HepG2 (cell line): Measurements from ENCODE around the gene TMEM95. TPM values are rescaled to one million over a fixed set of nuclear protein-coding genes. Genes with fewer than 3 reads are reported as not detected.
A peak's percentile ranks its signal among the peaks of the same experiment; 100 is the strongest.

Experiments
- JUNB ChIP-seq: sonication (generic); formaldehyde crosslinking; IDR thresholded peaks from 2 replicates; pipeline ENCODE4 v1.8.0; 2022; ENCODE audit warnings: missing genetic modification reagents, mild to moderate bottlenecking, borderline replicate concordance
- NCOR1 ChIP-seq: fragments of 200-600 bp; sonication (generic); IDR thresholded peaks from 2 replicates; pipeline ENCODE4 v1.7.0; 2017; ENCODE audit warnings: antibody characterized with exemption, low read length, borderline replicate concordance
- SP140L ChIP-seq: sonication (generic); formaldehyde crosslinking; IDR thresholded peaks from 2 replicates; pipeline ENCODE4 v1.4.0; 2020; ENCODE audit warnings: missing genetic modification reagents, borderline replicate concordance
- ZBTB1 ChIP-seq: sonication (generic); formaldehyde crosslinking; IDR thresholded peaks from 2 replicates; pipeline ENCODE4 v1.4.0; 2020; ENCODE audit warnings: missing genetic modification reagents, borderline replicate concordance
- ZHX2 ChIP-seq, 2 experiments: sonication (generic) in 1 of 2; formaldehyde crosslinking in 1 of 2; IDR thresholded peaks; 2 replicates each; pipeline versions ENCODE4 v1.6.1 to v1.9.0; 2014 to 2022; ENCODE audit warnings: antibody characterized with exemption in 1 of 2, borderline replicate concordance in 1 of 2, inconsistent platforms in 1 of 2, low read depth in 1 of 2, missing genetic modification reagents in 1 of 2
- ZNF296 ChIP-seq: sonication (generic); formaldehyde crosslinking; conservative IDR thresholded peaks from 2 replicates; pipeline ENCODE4 v1.5.0; 2020; ENCODE audit warnings: mild to moderate bottlenecking, missing genetic modification reagents
- ZNF317 ChIP-seq: sonication (generic); formaldehyde crosslinking; IDR thresholded peaks from 2 replicates; pipeline ENCODE4 v1.5.0; 2020; ENCODE audit warnings: mild to moderate bottlenecking, missing genetic modification reagents
- ZNF383 ChIP-seq: sonication (generic); formaldehyde crosslinking; IDR thresholded peaks from 2 replicates; pipeline ENCODE4 v1.4.0; 2020; ENCODE audit warnings: missing genetic modification reagents, mild to moderate bottlenecking, borderline replicate concordance
- ZSCAN25 ChIP-seq: sonication (generic); formaldehyde crosslinking; IDR thresholded peaks from 2 replicates; pipeline ENCODE4 v1.8.0; 2022; ENCODE audit warnings: mild to moderate bottlenecking, missing genetic modification reagents
- polyA plus RNA-seq, 8 experiments: library from polyadenylated mRNA; depleted of rRNA in 3 of 8; stranded (reverse) in 7 of 8; unstranded in 1 of 8; fragments of >200 nt; fragmentation: Illumina TruSeq in 4 of 8; extraction: Trizol in 4 of 8; gene quantifications; 2 replicates each; pipeline versions ENCODE4 v1.2.1 to v1.2.3, GENCODE V29; 2011 to 2016; ENCODE audit warnings: low read depth in 4 of 8, missing spikeins in 1 of 8, mixed read lengths in 1 of 8; ENCODE audit not compliant: insufficient read depth in 1 of 8
- total RNA-seq, 5 experiments: library from RNA; depleted of rRNA; stranded (reverse); fragments of >200 nt; fragmentation: Illumina TruSeq; extraction: Trizol; gene quantifications; 2 replicates each; pipeline ENCODE4 v1.2.3, GENCODE V29; 2016; ENCODE audit warnings: low read depth in 1 of 5
- TF ChIP-seq, protein P1 (sequence below): sonication (generic); formaldehyde crosslinking; conservative IDR thresholded peaks from 2 replicates; pipeline ENCODE4 v1.4.0; 2020; ENCODE audit warnings: missing genetic modification reagents
- TF ChIP-seq, protein P2 (sequence below): sonication (generic); formaldehyde crosslinking; conservative IDR thresholded peaks from 2 replicates; pipeline ENCODE4 v1.4.0; 2020; ENCODE audit warnings: mild to moderate bottlenecking, missing genetic modification reagents, moderate library complexity
- TF ChIP-seq, protein P3 (sequence below): sonication (generic); formaldehyde crosslinking; IDR thresholded peaks from 2 replicates; pipeline ENCODE4 v1.9.0; 2021; ENCODE audit warnings: missing genetic modification reagents, borderline replicate concordance

Gene TMEM95
- total and polyA plus RNA-seq, 2 of the 13 experiments (the other 11 are each of a cell fraction or from before 2014, with no cell fraction given): not detected

DNA sequence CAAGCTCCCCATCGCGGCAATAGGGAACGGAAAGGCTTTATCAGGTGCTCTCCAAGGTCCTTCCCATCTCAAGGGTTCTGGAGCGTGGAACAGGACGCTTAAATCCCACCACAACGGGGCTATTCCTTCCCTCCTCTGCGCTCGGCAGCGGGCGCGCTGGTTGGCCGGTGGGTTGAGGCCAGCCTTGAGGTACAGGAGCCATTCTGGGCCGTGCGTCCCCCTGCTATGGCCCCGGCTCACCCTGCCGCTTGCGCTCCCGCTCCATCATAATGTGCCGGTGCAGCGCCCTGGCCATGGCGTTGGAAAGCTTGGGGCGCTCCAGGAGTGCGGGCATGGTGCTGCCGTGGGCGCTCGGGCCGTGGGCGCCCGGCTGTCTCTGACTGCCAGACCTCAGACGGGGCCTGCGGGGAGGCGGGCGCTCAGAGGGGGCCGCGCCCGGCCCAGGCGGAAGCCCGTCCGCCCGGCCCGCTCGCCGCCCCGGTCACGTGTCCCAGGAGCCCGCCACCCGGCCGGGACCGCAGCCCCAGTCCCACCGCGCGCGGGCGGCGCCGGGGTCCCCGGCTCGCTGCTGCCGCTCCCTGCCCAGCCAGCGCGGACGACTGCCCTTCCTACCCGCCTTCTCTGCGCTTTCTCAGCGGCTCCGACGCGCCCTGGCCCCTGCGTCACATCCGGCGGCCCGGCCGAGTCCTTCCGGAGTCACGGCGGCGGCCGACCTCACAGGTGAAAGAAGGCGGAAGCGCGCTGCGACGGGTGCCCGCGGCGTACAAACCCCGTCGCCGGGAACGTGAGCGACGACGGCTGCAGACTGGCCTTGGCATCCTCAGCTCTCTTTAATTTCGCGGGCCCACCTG lies 40.0 kb upstream of the TMEM95 start, which contains the start of gene GPS2 (continued):
- peak; percentile 57; the same call in 1 of the 2 replicates for TF ChIP-seq ZNF317 (CRISPR knock-in tag)
- TF ChIP-seq, protein P1, sequence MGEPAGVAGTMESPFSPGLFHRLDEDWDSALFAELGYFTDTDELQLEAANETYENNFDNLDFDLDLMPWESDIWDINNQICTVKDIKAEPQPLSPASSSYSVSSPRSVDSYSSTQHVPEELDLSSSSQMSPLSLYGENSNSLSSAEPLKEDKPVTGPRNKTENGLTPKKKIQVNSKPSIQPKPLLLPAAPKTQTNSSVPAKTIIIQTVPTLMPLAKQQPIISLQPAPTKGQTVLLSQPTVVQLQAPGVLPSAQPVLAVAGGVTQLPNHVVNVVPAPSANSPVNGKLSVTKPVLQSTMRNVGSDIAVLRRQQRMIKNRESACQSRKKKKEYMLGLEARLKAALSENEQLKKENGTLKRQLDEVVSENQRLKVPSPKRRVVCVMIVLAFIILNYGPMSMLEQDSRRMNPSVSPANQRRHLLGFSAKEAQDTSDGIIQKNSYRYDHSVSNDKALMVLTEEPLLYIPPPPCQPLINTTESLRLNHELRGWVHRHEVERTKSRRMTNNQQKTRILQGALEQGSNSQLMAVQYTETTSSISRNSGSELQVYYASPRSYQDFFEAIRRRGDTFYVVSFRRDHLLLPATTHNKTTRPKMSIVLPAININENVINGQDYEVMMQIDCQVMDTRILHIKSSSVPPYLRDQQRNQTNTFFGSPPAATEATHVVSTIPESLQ (CRISPR knock-in tag): no peak
- TF ChIP-seq ZNF383 (CRISPR knock-in tag): peak; percentile 85; the same call in 1 of the 2 replicates
- TF ChIP-seq, protein P2, sequence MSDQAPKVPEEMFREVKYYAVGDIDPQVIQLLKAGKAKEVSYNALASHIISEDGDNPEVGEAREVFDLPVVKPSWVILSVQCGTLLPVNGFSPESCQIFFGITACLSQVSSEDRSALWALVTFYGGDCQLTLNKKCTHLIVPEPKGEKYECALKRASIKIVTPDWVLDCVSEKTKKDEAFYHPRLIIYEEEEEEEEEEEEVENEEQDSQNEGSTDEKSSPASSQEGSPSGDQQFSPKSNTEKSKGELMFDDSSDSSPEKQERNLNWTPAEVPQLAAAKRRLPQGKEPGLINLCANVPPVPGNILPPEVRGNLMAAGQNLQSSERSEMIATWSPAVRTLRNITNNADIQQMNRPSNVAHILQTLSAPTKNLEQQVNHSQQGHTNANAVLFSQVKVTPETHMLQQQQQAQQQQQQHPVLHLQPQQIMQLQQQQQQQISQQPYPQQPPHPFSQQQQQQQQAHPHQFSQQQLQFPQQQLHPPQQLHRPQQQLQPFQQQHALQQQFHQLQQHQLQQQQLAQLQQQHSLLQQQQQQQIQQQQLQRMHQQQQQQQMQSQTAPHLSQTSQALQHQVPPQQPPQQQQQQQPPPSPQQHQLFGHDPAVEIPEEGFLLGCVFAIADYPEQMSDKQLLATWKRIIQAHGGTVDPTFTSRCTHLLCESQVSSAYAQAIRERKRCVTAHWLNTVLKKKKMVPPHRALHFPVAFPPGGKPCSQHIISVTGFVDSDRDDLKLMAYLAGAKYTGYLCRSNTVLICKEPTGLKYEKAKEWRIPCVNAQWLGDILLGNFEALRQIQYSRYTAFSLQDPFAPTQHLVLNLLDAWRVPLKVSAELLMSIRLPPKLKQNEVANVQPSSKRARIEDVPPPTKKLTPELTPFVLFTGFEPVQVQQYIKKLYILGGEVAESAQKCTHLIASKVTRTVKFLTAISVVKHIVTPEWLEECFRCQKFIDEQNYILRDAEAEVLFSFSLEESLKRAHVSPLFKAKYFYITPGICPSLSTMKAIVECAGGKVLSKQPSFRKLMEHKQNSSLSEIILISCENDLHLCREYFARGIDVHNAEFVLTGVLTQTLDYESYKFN: peak; percentile 28; the same call in 1 of the 2 replicates
- TF ChIP-seq, protein P3, sequence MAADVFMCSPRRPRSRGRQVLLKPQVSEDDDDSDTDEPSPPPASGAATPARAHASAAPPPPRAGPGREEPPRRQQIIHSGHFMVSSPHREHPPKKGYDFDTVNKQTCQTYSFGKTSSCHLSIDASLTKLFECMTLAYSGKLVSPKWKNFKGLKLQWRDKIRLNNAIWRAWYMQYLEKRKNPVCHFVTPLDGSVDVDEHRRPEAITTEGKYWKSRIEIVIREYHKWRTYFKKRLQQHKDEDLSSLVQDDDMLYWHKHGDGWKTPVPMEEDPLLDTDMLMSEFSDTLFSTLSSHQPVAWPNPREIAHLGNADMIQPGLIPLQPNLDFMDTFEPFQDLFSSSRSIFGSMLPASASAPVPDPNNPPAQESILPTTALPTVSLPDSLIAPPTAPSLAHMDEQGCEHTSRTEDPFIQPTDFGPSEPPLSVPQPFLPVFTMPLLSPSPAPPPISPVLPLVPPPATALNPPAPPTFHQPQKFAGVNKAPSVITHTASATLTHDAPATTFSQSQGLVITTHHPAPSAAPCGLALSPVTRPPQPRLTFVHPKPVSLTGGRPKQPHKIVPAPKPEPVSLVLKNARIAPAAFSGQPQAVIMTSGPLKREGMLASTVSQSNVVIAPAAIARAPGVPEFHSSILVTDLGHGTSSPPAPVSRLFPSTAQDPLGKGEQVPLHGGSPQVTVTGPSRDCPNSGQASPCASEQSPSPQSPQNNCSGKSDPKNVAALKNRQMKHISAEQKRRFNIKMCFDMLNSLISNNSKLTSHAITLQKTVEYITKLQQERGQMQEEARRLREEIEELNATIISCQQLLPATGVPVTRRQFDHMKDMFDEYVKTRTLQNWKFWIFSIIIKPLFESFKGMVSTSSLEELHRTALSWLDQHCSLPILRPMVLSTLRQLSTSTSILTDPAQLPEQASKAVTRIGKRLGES (CRISPR knock-in tag): 0 out of 2 replicates have a peak, but pooled peaks have one; percentile 23
- TF ChIP-seq ZSCAN25: 0 out of 2 replicates have a peak, but pooled peaks have one; percentile 27
- TF ChIP-seq ZHX2 (IDR thresholded peaks at IDR 0.05; ENCODE audit: low read depth): peak; percentile 91
- TF ChIP-seq ZHX2 (CRISPR knock-in tag; IDR thresholded peaks at IDR 0.05; ENCODE audit: borderline replicate concordance): no peak
- no peak for TF ChIP-seq ZBTB1
- TF ChIP-seq SP140L (CRISPR knock-in tag): no peak
- TF ChIP-seq ZNF296 (CRISPR knock-in tag): 0 out of 2 replicates have a peak, but pooled peaks have one; percentile 42
- no peak for TF ChIP-seq JUNB (CRISPR knock-in tag)
- no peak for TF ChIP-seq NCOR1
